Umbilical cord (tissue), 2 donors: ENCODE measurements around the gene PHF13. TPM values are rescaled to one million over a fixed set of nuclear protein-coding genes. Genes with fewer than 3 reads are reported as not detected.
"Not testable (repeated sequence)": the region's sequence is repeated elsewhere in the genome, so short reads cannot be mapped to it uniquely, and the experiment has no call there.

ENCODE experiments used
- DNase-seq: peaks from one replicate; pipeline ENCODE4 v3.0.0-alpha.2; 2015; ENCODE audit warnings: low spot score
- total RNA-seq: library from RNA; depleted of rRNA; stranded (reverse); fragments of >200 nt; gene quantifications from one replicate; pipeline ENCODE4 v1.2.3, GENCODE V29; 2014; ENCODE audit warnings: low replicate concordance; ENCODE audit not compliant: insufficient read depth

Gene PHF13
- total RNA-seq, 1 donor from 2014 or later: 20.9 TPM

- no peak for DNase-seq
Observed at GRCh38 chr1:6586404-6586816, 27.1 kb upstream of the PHF13 start.

- DNase-seq: no peak
Observed at GRCh38 chr1:6587261-6588005, 26.1 kb upstream of the PHF13 start.

- no peak for DNase-seq
Observed at GRCh38 chr1:6588128-6588892, 25.2 kb upstream of the PHF13 start.

GRCh38 chr1:6588893-6589520 is 24.5 kb upstream of the PHF13 start:
- no peak for DNase-seq

GRCh38 chr1:6590046-6590445 is 23.5 kb upstream of the PHF13 start:
- DNase-seq: no peak

GRCh38 chr1:6591222-6591621 is 22.3 kb upstream of the PHF13 start:
- DNase-seq: no peak

- no peak for DNase-seq
Observed at GRCh38 chr1:6591644-6592043, 21.9 kb upstream of the PHF13 start.

GRCh38 chr1:6592441-6592840 is 21.1 kb upstream of the PHF13 start:
- DNase-seq: no peak

GRCh38 chr1:6592865-6593593 is 20.5 kb upstream of the PHF13 start:
- no peak for DNase-seq

- DNase-seq: no peak
Observed at GRCh38 chr1:6593810-6594209, 19.7 kb upstream of the PHF13 start.

- no peak for DNase-seq
Observed at GRCh38 chr1:6594977-6595740, 18.4 kb upstream of the PHF13 start.

- DNase-seq: no peak
Observed at GRCh38 chr1:6596351-6596750, 17.2 kb upstream of the PHF13 start.

GRCh38 chr1:6596886-6597776 is 16.4 kb upstream of the PHF13 start:
- DNase-seq: no peak

- DNase-seq: no peak
Observed at GRCh38 chr1:6597777-6598131, 15.8 kb upstream of the PHF13 start.

- DNase-seq: no peak
Observed at GRCh38 chr1:6599141-6599975, 14.2 kb upstream of the PHF13 start.

GRCh38 chr1:6599991-6600390 is 13.5 kb upstream of the PHF13 start:
- DNase-seq: not testable (repeated sequence)

- no peak for DNase-seq
Observed at GRCh38 chr1:6600410-6601048, 13.0 kb upstream of the PHF13 start.

- DNase-seq: peak; percentile 90
Observed at GRCh38 chr1:6601049-6601922, 12.2 kb upstream of the PHF13 start.
